ENCODE results near the gene SLC1A7.

Gene SLC1A7

DNA sequence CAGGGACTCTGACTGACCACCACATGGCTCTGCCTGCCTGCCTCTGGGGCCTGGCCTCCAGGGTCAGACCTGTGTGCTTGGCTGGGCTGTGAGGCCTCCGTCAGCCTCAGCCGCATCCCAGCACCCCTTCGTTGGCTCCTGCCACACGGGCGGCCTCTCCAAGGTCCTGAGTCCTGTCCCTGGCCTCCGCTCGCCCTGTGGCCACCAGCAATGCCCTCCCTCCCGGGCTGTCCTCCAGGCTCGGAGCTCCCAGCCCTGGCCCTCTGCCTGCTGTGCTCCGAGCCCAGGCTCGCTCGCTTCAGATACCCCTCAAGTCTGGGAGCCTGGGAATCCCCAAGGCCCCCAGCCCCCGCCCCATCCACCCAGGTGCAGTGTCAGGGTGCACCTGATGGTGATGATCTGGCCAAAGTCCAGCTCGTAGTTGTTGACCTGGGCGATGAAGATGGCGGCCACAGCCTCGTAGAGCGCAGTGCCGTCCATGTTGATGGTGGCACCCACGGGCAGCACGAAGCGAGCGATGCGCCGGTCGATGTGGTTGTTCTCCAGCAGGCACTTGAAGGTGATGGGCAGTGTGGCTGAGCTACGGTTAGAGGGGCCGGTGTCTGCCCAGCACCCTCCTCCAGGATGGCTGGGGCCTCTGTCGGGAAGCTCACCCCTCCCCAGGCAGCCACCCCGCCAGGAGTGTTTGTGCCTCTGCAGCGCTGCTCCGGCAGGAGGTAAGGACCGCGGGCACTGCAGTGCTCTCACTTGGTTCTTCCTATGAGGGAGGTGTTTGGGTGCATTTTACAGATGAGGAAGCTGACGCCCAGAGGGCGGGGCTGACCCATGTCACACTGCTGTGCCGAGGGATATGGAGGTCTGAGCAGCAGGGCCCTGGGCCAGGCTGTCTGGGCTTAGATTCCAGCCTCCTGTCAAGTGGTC is 52.0 kb downstream of the SLC1A7 start:
- DNase-seq (ENCODE audit: low spot score): no peak

DNA sequence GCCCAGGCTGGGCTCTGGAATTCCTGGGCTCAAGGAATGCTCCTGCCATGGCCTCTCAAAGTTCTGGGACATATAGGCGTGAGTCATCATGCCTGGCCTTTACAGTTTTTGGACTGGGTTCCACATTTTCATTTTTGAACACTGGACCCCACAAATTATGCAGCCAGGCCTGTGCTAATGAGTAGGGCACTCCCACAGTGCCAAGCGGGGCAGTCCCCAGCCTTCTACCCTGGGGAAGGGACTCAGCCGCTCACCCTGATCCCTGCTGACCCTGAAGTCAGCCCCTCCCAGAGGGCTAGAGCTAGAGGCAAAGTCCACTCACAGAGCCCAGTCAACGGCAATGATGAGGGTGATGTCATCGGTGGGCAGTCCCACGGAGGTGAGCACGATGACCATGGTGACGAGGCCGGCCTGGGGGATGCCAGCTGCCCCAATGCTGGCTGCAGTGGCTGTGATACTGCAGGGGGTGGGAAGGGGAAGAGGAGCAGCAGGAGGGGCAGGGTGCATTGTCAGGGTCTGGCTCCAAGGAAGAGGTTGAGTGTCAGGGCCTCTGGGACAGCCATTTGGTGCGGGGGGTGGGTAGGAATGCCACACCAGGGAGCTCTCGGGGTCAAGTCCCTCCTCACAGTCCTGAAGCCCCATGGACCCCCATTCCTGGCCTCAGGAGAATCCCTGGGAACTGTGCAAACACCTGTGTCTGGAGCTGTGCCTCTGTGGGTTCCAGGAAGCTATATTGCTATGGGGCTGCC is 52.8 kb downstream of the SLC1A7 start:
- DNase-seq (ENCODE audit: low spot score): no peak

DNA sequence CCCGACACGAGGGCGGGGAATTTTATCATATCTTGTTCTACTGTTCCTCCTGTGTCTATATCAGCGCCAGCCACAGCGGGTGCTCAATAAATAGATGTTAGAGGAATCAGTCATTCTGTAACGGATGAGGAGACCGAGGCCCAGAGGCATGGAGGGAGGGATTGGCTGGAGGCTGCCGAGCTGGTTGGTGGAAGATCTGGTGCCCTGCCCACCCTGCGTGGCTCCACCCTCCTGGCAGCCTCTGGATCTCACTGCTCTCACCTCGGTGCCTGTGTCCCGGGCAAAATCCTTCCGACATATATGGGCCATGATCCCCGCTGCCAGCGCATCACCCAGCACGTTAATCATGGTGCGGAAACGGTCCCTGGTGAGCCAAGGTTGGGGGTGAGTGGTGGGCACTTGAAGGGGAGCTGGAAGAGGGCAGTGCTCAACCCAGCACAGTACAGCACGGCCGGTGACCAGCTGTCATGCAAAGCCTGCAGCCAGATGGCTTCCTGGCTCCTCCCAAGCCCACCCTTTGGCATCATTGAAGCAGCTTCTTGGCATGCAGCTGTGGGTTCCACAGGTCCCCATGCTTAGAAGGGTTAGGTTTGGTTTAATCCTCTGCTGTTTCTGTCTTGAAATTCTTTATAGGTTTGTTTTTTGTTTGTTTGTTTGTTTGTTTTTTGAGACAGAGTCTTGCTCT is 53.7 kb downstream of the SLC1A7 start:
- DNase-seq (ENCODE audit: low spot score): no peak

DNA sequence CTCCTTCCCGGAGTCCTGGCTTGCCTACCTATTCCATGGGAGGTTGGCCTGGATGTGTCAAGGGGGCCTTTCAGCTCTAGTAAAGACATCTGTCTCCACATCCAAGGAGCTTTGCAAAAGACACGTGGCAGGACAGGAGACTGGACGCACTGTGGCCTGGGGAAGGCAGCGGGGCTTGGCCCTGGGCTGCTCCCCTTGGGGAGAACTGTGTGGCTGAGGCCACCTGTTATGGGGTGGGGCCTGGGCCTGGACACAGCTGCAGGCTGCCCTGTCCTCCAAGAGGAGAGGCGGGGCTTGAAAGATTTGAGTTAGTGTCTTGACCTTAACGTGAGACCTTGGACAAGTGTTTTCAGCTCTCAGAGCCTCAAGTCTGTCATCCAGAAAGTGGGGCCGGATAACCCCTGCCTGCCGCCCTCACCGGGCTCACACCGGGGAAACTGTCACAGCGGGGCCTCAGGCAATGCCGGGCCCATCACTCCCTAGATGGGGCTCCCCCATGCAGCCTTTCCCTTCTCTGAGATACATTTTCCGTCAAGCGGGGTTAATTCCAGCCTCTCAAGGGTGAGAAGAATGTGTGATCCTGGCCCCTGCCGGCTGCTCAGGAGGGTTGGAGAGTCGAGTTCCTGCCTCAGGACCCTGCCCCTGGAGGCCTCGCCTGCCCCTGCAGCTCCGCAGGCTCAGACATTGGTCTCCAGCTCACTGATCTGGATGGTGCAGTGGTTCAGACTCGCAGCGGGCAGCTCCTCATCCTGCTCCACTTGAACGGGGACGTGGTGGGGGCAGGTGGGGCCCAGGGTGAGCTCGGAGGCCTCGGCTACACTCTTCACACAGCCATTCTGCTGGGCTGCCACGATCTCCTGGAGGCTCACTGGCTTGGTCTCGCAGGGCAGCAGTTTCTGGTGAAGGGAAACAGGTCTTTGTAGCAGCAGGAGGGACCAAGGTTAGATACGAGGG is 54.8 kb downstream of the SLC1A7 start:
- no peak for DNase-seq (ENCODE audit: low spot score)

DNA sequence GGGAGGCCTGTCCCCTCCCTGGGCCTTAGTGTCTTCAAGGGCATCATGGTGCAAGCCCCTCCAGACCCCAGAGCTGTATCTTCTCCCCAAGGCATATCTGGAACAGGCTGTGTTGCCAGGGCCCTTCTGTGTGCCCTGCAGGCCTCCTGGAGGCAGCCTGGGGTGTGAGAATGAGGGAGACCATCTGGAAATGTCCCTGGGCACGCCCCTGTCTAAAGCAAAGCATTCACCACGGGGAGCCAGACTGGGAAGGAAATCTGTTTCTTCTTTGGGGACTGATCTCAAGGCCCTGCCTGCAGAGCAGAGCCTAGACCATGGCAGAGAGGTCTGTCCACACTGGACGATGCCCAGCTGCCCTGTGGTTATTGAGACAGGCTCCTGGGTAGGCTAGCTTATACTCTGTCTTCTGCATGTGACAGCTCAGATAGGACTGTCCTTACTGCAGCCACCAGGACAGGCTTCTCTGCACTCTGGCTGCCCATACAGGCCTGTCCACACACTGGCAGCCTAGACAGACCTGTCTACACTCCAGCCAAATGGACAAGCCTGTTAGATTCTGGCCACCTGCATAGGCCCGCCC is 55.9 kb downstream of the SLC1A7 start:
- DNase-seq (ENCODE audit: low spot score): no peak

- no peak for DNase-seq (ENCODE audit: low spot score)
Observed at GRCh38 chr1:53085405-53085804, 57.0 kb downstream of the SLC1A7 start.

DNA sequence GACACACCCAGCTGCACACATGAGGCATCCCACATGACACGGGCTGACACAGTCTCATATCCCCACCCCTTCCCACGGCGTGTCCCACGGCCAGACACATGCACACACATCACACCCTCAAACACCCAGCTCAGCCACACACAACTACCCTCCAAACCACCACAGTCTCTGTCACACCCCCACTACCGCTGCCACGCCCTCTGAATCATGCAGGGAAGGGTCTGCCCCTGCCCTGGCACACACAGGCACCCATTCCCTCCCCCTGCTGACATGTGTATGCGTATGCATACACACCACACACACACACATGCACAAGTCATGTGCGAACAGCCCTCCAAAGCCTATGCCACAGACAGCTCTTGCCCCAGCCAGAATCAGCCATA is 57.9 kb downstream of the SLC1A7 start:
- DNase-seq (ENCODE audit: low spot score): no peak

GRCh38 chr1:53083636-53084588 is 58.5 kb downstream of the SLC1A7 start:
- no peak for DNase-seq (ENCODE audit: low spot score)

DNA sequence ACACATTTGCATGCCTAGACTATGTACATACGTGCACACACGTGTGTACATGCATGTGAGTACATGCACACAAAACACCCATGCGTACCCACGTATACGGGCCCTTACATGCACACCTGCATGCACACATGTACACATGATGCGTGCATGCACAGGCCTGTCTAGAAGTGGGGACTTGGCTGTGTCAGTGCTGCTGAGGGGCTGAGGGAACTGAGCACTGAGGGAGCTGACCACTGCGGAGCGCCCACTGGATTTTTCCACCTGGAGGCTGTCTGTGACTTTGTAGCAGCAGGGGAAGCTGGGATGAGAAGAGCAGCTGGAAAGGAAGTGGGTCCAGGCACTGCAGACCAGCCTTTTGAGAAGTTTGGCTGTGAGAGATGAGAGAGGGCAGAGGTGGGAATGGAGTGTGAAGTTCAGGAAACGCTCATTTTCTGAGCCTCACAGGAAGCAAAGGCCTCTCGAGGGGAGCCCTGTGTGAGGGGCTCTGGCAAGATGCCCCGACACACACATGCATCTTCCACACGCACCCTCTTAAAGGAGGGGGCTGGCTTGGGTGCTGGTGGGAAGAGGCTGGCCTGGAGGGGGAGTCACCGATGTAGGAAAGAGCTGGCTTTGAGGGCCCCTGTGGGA is 59.5 kb downstream of the SLC1A7 start:
- no peak for DNase-seq (ENCODE audit: low spot score)

DNA sequence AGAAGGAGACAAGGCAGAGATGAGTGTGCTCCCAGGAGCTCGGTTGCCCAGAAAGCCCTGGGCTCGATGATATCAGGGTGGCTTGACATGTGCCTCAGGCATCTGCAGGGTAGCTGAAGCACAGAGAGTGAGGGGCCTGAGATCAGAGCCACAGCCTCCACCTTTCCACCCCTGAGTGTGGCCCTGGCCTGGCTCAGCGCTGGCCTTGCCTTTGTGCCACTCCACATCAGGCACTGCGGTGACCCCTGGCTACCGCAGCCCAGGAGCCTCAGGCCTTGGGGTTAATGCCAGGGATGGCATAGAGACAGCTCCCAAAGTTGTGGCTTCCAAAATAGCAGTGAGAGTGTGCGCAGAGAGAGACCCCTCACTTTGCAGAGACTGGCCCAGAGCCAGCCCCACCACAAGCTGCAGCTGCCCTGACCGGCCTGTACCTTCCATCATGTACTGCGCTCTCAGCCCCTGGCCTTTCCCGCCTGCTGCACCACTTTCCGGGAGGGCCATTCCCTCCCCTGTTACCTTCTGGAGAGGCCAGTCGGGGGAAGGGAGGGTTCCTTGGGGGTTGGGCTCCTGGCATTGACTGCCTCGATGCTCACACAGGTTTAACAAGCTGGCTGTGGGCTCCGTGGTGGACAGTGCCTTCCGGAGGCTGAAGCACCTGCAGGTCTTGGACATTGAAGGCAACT is 60.9 kb downstream of the SLC1A7 start:
- no peak for DNase-seq (ENCODE audit: low spot score)

GRCh38 chr1:53080769-53081168 is 61.7 kb downstream of the SLC1A7 start:
- DNase-seq (ENCODE audit: low spot score): no peak

- DNase-seq (ENCODE audit: low spot score): no peak
Observed at GRCh38 chr1:53080041-53080440, 62.4 kb downstream of the SLC1A7 start.

- no peak for DNase-seq (ENCODE audit: low spot score)
Observed at GRCh38 chr1:53079251-53079650, 63.2 kb downstream of the SLC1A7 start.

GRCh38 chr1:53078333-53079101 is 63.9 kb downstream of the SLC1A7 start:
- no peak for DNase-seq (ENCODE audit: low spot score)

DNA sequence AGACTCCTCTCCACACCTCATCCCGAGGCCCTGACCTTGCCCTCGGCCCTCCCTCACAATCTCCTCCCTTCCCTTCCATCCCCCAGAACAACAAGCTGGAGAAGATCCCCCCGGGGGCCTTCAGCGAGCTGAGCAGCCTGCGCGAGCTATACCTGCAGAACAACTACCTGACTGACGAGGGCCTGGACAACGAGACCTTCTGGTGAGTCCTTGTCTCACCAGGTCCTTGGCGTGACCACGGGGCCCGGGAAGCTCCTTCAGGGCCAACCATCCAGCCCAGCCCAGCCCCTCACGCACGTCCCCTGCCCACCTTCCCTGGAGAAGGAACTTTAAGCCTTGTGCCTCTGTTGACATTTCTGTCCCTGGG is 64.9 kb downstream of the SLC1A7 start:
- no peak for DNase-seq (ENCODE audit: low spot score)

GRCh38 chr1:53076721-53077598 is 65.5 kb downstream of the SLC1A7 start:
- DNase-seq (ENCODE audit: low spot score): no peak

- no peak for DNase-seq (ENCODE audit: low spot score)
Observed at GRCh38 chr1:53076165-53076564, 66.3 kb downstream of the SLC1A7 start.
